KMS-11 (cell line): ENCODE results near the gene SCARF2.
"Not testable (repeated sequence)": the region's sequence is repeated elsewhere in the genome, so short reads cannot be mapped to it uniquely, and the experiment has no call there.

ENCODE experiments used
- H2AFZ ChIP-seq: fragments of 200-600 bp; sonication (generic); 2 replicates; pipeline ENCODE4 v1.6.1; 2016; ENCODE audit warnings: antibody characterized with exemption, mixed run types, low read depth
- H3K27ac ChIP-seq: fragments of 200-600 bp; sonication (generic); 2 replicates; pipeline ENCODE4 v1.6.1; 2016; ENCODE audit warnings: mild to moderate bottlenecking, mixed run types
- H3K27me3 ChIP-seq: fragments of 200-600 bp; sonication (generic); 2 replicates; pipeline ENCODE4 v1.6.1; 2017; ENCODE audit warnings: mild to moderate bottlenecking, low read depth, mixed run types, moderate library complexity; ENCODE audit not compliant: insufficient read depth
- H3K36me3 ChIP-seq: fragments of 200-600 bp; sonication (generic); 2 replicates; pipeline ENCODE4 v1.6.1; 2017; ENCODE audit warnings: mild to moderate bottlenecking, mixed run types; ENCODE audit not compliant: insufficient read depth
- H3K4me1 ChIP-seq: fragments of 200-600 bp; sonication (generic); 2 replicates; pipeline ENCODE4 v1.6.1; 2016; ENCODE audit warnings: mild to moderate bottlenecking, low read depth, mixed run types; ENCODE audit not compliant: poor library complexity, severe bottlenecking
- H3K4me2 ChIP-seq: fragments of 200-600 bp; sonication (generic); 2 replicates; pipeline ENCODE4 v1.7.0; 2016; ENCODE audit warnings: mild to moderate bottlenecking, mixed run types
- H3K4me3 ChIP-seq: fragments of 200-600 bp; sonication (generic); IDR thresholded peaks from 2 replicates; pipeline ENCODE4 v1.6.1; 2017; ENCODE audit warnings: low read depth, low read length, mixed read lengths; ENCODE audit not compliant: insufficient read depth
- H3K79me2 ChIP-seq: fragments of 200-600 bp; sonication (generic); 2 replicates; pipeline ENCODE4 v1.6.1; 2016; ENCODE audit warnings: low read depth, mixed run types; ENCODE audit not compliant: insufficient read depth
- H3K9ac ChIP-seq: fragments of 200-600 bp; sonication (generic); 2 replicates; pipeline ENCODE4 v1.6.1; 2016; ENCODE audit warnings: mild to moderate bottlenecking, mixed run types
- H4K20me1 ChIP-seq: fragments of 200-600 bp; sonication (generic); 2 replicates; pipeline ENCODE4 v1.6.1; 2016; ENCODE audit warnings: mild to moderate bottlenecking, mixed run types; ENCODE audit not compliant: insufficient read depth
- TF ChIP-seq, protein P1 (sequence below): fragments of 200-600 bp; sonication (generic); conservative IDR thresholded peaks from 2 replicates; pipeline ENCODE4 v1.6.1; 2017; ENCODE audit warnings: low read depth, mild to moderate bottlenecking, antibody characterized with exemption, low read length, moderate library complexity, mixed read lengths

SCARF2 gene

DNA sequence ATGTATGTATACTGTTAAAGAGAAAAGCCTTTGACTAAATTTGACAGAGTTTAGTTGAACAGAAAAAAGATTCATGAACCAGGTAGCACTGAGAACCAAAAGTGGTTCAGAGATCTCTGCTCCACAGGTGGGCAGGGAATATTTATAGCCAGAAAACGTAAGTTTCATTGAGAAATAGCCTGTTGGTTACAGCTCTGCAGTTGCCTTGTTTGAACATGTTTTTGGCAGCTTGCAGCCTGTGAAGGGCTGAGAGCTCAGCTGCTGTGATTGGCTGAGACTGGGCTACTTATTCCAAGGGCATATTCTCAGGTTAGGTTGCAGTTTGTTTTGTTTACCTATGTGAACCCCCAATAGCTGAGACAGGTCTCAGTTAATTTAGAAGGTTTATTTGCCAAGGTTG lies 57.1 kb downstream of the SCARF2 start:
- H3K36me3 ChIP-seq, result no peaks in the 10 kb centered on the region
- no peak overlapping the region for H3K4me3 ChIP-seq
- no peak overlapping the region for H3K4me2 ChIP-seq

DNA sequence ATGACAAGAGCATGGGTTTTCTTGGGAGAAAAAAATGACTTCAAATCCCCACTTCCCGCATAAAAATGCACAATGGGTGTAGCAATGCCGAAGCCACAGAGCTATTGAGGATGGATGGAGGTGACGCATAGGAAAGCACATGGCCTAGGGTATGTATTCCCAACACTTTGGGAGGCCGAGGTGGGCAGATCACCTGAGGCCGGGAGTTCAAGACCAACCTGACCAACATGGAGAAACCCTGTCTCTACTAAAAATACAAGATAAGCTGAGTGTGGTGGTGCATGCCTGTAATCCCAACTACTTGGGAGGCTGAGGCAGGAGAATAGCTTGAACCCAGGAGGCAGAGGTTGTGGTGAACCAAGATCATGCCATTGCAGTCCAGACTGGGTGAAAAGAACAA lies 58.9 kb downstream of the SCARF2 start:
- not testable (repeated sequence) for H2AFZ ChIP-seq, H3K4me2 ChIP-seq, H4K20me1 ChIP-seq

More for the DNA sequence above, 57.1 kb downstream of the SCARF2 start:
- TF ChIP-seq, protein P1, sequence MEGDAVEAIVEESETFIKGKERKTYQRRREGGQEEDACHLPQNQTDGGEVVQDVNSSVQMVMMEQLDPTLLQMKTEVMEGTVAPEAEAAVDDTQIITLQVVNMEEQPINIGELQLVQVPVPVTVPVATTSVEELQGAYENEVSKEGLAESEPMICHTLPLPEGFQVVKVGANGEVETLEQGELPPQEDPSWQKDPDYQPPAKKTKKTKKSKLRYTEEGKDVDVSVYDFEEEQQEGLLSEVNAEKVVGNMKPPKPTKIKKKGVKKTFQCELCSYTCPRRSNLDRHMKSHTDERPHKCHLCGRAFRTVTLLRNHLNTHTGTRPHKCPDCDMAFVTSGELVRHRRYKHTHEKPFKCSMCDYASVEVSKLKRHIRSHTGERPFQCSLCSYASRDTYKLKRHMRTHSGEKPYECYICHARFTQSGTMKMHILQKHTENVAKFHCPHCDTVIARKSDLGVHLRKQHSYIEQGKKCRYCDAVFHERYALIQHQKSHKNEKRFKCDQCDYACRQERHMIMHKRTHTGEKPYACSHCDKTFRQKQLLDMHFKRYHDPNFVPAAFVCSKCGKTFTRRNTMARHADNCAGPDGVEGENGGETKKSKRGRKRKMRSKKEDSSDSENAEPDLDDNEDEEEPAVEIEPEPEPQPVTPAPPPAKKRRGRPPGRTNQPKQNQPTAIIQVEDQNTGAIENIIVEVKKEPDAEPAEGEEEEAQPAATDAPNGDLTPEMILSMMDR, result no peak
- Histone ChIP-seq H3K27ac (no peak overlapping the region), H2AFZ (no peak overlapping the region), H3K9ac (no peak overlapping the region), H3K79me2 (no peaks in the 10 kb centered on the region), H3K4me1 (no peaks in the 10 kb centered on the region), H3K27me3 (no peaks in the 10 kb centered on the region), H4K20me1 (no peaks in the 10 kb centered on the region)

DNA sequence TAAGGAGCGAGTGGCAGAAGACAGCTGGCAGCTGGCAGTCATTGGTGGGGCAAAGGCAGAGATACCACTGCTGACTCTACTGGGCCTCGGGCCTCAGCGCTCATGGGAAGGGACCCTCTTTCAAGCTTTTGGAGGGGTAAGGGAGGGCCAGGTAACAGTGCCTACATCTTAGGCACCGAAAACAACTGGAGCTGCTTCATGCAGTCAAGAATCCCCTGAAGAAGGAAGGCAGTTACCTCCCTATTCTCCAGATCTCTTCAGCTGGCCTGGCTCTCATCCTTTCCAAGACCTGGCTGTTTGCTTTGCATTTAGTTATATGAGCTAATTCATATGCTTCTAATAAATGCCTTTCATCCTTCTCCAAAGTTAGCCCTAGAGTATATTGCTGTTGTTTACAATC lies 59.5 kb downstream of the SCARF2 start:
- Histone ChIP-seq H3K4me3 (no peak overlapping the region), H3K4me2 (no peak overlapping the region), H3K79me2 (no peaks in the 10 kb centered on the region), H3K27ac (no peak overlapping the region), H2AFZ (no peak overlapping the region), H4K20me1 (no peaks in the 10 kb centered on the region), H3K27me3 (no peaks in the 10 kb centered on the region), H3K9ac (no peak overlapping the region), H3K36me3 (no peaks in the 10 kb centered on the region), H3K4me1 (no peaks in the 10 kb centered on the region)
- TF ChIP-seq, protein P1, result no peak

More for the DNA sequence above, 58.9 kb downstream of the SCARF2 start:
- H3K36me3 ChIP-seq, H3K9ac ChIP-seq, H3K79me2 ChIP-seq, H3K27ac ChIP-seq, H3K4me3 ChIP-seq, H3K27me3 ChIP-seq, H3K4me1 ChIP-seq: not testable (repeated sequence)

DNA sequence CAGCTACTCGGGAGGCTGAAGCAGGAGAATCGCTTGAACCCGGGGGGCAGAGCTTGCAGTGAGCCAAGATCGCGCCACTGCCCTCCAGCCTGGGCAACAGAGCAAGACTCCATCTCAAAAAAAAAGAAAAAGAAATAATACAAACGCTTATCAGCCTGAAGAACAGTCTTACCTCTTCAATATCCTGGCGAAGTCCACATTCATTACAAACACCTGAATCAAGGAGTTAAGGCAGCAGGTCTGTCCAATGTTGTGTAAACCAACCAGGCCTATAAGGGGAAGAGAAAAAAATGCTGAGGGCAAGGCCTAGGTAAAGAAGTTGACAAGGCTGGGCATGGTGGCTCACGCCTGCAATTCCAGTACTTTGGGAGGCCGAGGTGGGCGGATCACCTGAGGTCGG lies 60.6 kb downstream of the SCARF2 start:
- H2AFZ ChIP-seq, H3K9ac ChIP-seq, H3K4me2 ChIP-seq, H3K4me1 ChIP-seq, H3K4me3 ChIP-seq, H3K36me3 ChIP-seq, H3K79me2 ChIP-seq, H4K20me1 ChIP-seq, H3K27ac ChIP-seq, H3K27me3 ChIP-seq: not testable (repeated sequence)

DNA sequence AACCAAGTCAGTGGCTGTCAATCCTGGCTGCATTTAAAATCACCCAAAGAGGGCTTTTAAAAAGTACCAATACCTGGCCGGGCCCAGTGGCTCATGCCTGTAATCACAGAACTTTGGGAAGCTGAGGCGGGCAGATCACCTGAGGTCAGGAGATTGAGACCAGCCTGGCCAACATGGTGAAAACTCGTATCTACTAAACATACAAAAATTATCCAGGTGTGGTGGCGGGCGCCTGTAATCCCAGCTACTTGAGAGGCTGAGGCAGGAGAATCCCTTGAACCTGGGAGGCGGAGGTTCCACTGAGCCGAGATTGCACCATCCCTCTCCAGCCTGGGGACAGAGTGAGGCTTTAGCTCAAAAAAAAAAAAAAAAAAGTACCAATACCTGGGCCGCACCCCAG lies 61.3 kb downstream of the SCARF2 start:
- H3K27ac ChIP-seq, H4K20me1 ChIP-seq, H3K4me3 ChIP-seq, H3K9ac ChIP-seq, H3K36me3 ChIP-seq, H2AFZ ChIP-seq, H3K79me2 ChIP-seq, H3K4me2 ChIP-seq, H3K27me3 ChIP-seq, H3K4me1 ChIP-seq: not testable (repeated sequence)
